8988T (cell line): ENCODE data around the gene DOLPP1.
"Not testable (repeated sequence)": the region's sequence is repeated elsewhere in the genome, so short reads cannot be mapped to it uniquely, and the experiment has no call there.

Source experiments
- DNase-seq: peaks from one replicate; pipeline ENCODE4 v3.0.0; 2011

DOLPP1 gene

DNA sequence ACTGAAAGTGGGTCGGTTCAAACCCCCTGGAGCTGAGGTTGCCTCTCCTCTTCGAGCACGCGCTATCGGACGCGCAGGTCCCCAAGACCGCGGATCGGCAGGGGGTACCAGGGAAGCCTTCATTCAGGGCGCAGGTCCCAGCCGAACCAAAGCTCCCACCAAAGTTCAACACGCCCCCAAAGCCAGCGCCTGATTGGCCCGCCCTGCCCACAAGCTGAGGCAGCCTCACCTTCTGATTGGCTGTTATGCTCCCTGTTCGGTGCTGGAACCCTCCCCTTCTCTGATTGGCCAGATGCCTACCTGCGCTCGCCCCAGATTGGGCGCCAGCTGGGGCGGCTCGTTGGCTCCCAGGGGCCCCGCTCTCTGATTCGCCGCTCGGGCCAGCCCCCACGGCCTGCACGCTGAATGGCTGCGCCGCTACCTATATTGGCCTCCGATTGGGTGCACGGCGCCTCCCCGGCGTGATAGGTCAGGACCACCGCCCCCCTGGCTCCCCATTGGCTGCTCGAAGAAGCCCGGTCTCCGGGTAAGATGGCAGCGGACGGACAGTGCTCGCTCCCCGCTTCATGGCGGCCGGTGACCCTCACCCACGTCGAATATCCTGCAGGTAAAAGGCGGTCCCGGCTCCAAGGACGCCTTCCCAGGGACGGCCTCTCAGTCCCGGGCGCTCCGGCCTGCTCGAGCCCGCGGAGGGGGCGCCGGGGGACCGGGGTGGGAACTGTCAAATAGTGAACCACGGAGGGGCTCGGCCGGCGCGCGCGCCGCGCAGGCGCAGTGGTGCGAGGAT, at the start of gene DOLPP1:
DOLPP1 (plus strand) TSS at position 511 of the 787 bp plus-strand sequence; CDS start at position 532, 21 bp downstream.
- peak; percentile 99 for DNase-seq

DNA sequence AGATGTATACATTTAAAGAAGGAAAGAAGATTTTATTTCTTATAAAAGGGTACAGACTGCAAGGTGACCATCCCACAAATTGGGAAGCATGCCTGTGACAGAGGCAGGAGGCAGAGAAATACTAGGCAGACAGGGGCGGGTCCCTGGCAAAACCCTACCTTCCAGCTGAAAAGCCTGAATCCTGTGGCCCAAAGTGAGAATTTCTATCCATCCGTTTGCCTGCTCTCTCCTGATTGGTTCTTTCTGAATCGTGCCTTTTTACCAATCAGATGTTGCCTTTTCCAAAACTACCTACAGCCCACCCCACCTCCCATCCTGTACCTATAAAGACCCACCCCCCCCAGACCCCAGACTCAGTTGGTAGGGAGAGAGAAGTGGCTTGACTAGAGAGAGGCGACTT, 49.4 kb upstream of the DOLPP1 start:
- no peak for DNase-seq

GRCh38 chr9:129032541-129033159, 48.3 kb upstream of the DOLPP1 start:
- no peak for DNase-seq

GRCh38 chr9:129033216-129033615, 47.7 kb upstream of the DOLPP1 start:
- no peak for DNase-seq

- DNase-seq: not testable (repeated sequence)
These were observed 45.1 kb upstream of the DOLPP1 start for GRCh38 chr9:129035838-129036237.

DNA sequence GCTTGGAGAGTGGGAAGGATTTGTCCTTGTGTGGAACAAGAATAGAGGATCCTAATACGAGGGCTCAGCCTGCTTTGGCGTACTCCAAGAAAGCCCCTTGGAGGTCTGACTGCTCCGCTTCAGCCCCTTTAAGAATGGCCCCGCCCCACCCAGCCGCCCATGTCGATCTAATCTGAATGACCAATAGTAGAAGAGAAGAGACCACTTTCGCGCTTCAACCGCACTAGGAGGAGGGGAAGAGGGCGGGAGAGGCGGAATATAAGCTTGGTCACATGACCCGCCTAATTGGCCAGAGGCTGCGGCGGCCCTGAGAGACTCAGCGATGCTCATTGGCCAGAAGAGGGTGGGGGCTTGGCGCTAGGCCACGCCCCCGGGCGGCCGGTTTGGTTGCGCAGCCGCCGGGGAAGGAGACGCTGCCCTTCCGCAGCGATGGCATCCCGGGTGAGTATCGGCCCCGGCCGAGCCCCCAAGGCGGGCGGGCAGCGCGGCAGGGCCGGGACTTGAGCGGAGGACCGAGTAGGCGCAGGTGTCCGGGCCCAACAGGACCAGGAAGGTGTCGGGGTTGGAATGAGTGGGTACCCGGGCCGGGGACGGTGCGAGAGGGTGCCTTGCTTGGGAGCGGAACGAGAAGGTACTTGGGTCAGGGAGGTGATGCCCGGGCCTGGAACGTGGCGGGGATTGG, 44.5 kb upstream of the DOLPP1 start, which contains the start of gene MIGA2:
MIGA2 (plus strand) TSS at position 386 of the 682 bp plus-strand sequence. CDS start 3,969 bp downstream, outside the sequence.
- peak; percentile 96 for DNase-seq

- DNase-seq: no peak
These were observed 43.8 kb upstream of the DOLPP1 start for GRCh38 chr9:129036923-129037766.

DNA sequence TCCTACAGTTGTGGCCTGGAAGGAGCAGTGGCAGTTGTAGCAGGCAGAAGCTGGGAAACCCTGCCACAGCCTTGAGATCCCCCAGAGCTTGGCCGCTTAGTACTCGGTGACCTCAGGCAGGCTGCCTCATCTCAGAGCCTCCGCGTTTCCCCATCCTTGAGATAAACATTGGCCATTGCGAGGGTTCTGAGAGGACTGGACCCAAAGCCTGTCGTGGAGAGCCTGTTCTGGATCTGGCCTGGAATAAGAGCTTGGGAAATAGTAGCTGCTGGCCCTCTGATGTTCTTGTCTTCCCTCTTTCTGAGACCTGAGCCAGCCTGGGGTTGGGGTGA, 43.2 kb upstream of the DOLPP1 start:
- no peak for DNase-seq

GRCh38 chr9:129038109-129038852, 42.6 kb upstream of the DOLPP1 start:
- DNase-seq: no peak

GRCh38 chr9:129040113-129040643, 40.7 kb upstream of the DOLPP1 start:
- DNase-seq: no peak

DNA sequence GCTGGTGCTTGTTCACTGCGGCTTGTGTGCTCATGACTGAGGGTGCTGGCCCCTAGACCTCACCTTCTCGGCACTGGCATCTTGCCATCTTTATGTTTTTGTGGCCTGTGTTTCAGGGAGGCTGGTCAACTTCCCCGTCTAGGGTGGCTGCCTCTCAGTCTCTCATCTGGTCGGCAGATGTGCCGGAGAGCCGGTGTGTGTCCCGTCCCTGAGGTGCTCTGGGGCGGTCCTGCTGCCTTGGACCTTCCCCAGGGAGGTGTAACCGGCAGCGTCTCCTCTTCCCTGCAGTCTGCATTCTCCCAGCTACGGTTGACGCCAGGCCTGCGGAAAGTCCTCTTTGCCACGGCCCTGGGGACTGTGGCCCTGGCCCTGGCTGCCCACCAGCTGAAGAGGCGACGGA, 38.9 kb upstream of the DOLPP1 start:
- DNase-seq: no peak

GRCh38 chr9:129052592-129052991, 28.3 kb upstream of the DOLPP1 start:
- DNase-seq: no peak

DNA sequence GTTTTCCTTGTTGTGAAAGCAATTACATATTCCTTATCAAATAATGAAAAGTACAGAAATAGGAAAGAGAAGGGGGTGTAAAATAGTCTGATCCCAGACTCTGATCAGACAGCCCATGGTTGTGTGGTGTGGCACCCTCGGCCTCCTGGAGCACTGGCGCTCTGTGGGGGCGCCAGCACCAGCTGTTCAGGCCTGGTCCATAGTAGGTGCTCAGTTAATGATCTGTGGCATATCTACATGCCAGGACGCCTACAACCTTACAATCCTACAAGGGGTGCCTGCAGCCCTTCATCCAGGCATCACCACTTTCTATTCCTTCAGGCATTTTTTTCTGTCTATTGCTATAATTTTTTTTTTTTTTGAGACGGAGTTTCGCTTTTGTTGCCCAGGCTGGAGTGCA, 27.9 kb upstream of the DOLPP1 start:
- no peak for DNase-seq

DNA sequence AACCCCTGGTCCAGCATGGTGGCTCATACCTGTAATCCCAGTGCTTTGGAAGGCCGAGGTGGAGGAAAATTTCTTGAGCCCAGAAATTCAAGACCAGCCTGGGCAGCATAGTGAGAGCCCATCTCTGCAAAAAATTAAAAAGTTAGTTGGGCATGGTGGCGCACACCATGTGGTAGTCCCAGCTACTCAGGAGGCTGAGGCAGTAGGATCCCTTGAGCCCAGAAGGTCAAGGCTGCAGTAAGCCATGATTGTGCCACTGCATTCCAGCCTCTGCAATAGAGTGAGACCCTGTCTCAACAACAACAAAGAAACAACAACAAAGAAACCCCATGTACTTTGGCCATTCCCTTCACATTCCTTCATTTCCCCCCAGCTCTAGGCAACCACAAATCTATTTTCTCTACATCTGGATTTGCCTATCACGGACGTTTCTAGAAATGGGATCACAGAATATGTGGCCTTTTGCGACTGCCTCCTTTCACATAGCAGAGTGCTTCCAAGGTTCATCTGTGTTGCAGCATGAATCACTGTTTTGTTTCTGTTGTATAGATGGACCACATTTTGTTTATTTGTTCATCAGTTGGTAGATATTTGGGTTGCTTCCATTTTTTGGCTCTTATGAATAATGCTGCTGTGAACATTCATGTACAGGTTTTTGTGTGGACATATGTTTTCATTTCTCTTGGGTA, 26.6 kb upstream of the DOLPP1 start:
- DNase-seq: no peak

- DNase-seq: no peak
These were observed 21.7 kb upstream of the DOLPP1 start for GRCh38 chr9:129058965-129059795.

DNA sequence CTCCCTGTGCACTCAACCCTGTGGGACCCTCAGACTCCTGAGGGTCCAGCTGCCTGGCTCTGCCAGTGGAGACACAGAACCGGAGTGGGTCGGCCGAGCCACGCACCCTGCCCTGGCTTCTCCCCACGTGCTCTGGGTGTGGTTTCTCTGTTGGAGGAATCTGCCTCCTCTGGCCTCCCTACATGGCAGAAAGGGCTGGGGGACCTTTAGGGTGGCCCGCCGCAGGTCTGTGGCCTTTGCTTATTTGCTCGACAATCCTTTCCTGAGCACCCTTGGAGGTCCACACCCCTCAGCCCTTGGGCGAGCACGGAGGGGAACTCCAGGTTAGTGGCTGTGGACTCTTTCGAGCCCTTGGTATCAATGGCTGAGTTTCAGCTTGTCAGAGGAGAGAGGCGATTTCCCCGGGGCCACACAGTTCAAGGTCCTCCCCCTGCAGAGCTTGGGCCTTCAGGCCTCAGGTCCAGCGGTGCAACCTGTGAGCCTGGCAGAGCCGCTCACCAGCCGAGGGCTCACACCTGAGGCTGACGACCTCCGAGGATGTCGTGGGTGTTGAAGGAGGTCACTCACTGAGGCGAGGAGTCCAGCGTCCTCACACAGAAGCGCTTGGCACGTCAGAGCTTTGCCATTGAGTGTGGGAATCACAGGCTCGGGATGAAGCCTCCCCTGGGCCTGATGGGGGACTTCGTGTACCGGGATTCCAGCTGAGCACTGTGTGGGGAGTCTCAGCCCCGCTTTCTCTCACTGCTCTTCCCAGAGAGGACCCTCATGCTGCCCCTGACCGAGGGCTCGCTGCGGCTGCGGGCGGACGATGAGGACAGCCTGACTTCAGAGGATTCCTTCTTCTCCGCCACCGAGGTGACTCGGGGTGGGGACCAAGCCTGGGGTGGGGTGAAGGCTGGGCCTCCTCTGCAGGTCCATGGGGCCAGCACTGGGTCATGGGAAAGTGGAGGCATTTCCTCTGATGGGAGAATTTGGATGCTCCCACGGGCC, 20.8 kb upstream of the DOLPP1 start:
- no peak for DNase-seq

- DNase-seq: no peak
These were observed 19.9 kb upstream of the DOLPP1 start for GRCh38 chr9:129060991-129061390.

GRCh38 chr9:129063061-129063460, 17.9 kb upstream of the DOLPP1 start:
- no peak for DNase-seq

DNA sequence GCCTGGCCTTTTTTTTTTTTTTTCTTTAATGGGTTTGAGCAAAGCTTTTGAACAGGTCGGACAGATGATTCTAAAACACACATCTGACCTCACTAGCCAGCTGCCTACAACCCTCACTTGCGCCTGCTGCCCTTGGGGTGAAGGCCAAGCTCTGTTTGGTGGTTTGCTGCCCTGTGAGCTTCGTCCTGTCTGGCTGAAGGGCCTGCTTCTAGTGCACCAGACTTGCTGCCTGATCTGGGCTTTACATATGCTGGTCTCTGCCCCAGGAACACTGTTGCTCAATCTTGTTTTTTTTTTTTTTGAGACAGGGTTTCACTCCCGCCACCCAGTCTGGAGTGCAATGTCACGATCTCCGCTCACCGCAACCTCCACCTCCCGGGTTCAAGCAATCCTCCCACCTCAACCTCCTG, 16.4 kb upstream of the DOLPP1 start:
- DNase-seq: no peak
